Mucosa of rectum (tissue), 2 donors: ENCODE data around the gene PAM.
"Not testable (repeated sequence)": the region's sequence is repeated elsewhere in the genome, so short reads cannot be mapped to it uniquely, and the experiment has no call there.

Experiments used
- H3K27ac ChIP-seq, 2 donors: one replicate each; pipeline ENCODE4 v1.7.0; 2013; ENCODE audit warnings: inconsistent platforms in 2 of 2, low read depth in 2 of 2, low read length in 2 of 2
- H3K27me3 ChIP-seq, 2 donors: one replicate each; pipeline ENCODE4 v1.7.0; 2013; ENCODE audit warnings: low read length in 2 of 2; ENCODE audit not compliant: control insufficient read depth in 2 of 2, insufficient read depth in 2 of 2
- H3K36me3 ChIP-seq, 2 donors: one replicate each; pipeline ENCODE4 v1.7.0; 2013; ENCODE audit warnings: low read length in 2 of 2; ENCODE audit not compliant: control insufficient read depth in 2 of 2, insufficient read depth in 2 of 2
- H3K4me1 ChIP-seq, 2 donors: one replicate each; pipeline ENCODE4 v1.7.0; 2013; ENCODE audit warnings: low read length in 2 of 2, mild to moderate bottlenecking in 1 of 2; ENCODE audit not compliant: control insufficient read depth in 2 of 2, insufficient read depth in 2 of 2
- H3K4me3 ChIP-seq, 2 donors: one replicate each; pipeline ENCODE4 v1.7.0; 2013; ENCODE audit warnings: low read length in 2 of 2
- H3K9ac ChIP-seq, 2 donors: one replicate each; pipeline ENCODE4 v1.7.0; 2013; ENCODE audit warnings: low read length in 2 of 2, low read depth in 1 of 2, mild to moderate bottlenecking in 1 of 2
- H3K9me3 ChIP-seq, 2 donors: one replicate each; pipeline ENCODE4 v1.7.0; 2013; ENCODE audit warnings: low read length in 2 of 2; ENCODE audit not compliant: control insufficient read depth in 2 of 2
- donor health status: healthy.
- donor health status: Normal muscosa, but diverticular disease.

The PAM gene

GRCh38 chr5:102751903-102752376, 3.2 kb upstream of the PAM start:
- peaks cover 8 to 11% of the 10 kb centered on the region in 2 donors for H3K27me3 ChIP-seq
- H3K36me3 ChIP-seq, H3K4me3 ChIP-seq, H3K9me3 ChIP-seq, H3K9ac ChIP-seq, H3K27ac ChIP-seq: not testable (repeated sequence)
- peaks cover 7 to 14% of the 10 kb centered on the region in 2 donors for H3K4me1 ChIP-seq

- peaks cover 8% of the 10 kb centered on the region in 2 donors for H3K27me3 ChIP-seq
Observed at GRCh38 chr5:102753889-102754766, 977 bp upstream of the PAM start.

GRCh38 chr5:102755686-102756371, 724 bp downstream of the PAM start:
- peak overlapping the region; percentile 52 to 63 for H3K27ac ChIP-seq
- H3K36me3 ChIP-seq = no peaks in the 10 kb centered on the region
- H3K4me3 ChIP-seq = peak overlapping the region; percentile 90 to 92
- H3K9ac ChIP-seq = peak overlapping the region; percentile 60 to 86
- peaks cover 8% of the 10 kb centered on the region in 2 donors for H3K27me3 ChIP-seq
- no peaks in the 10 kb centered on the region for H3K9me3 ChIP-seq
- peaks cover 7 to 14% of the 10 kb centered on the region in 2 donors for H3K4me1 ChIP-seq

More at GRCh38 chr5:102753889-102754766, 977 bp upstream of the PAM start:
- H3K4me1 ChIP-seq = peaks cover 7 to 14% of the 10 kb centered on the region in 2 donors
- H3K9ac ChIP-seq = peak overlapping the region; percentile 68 to 86
- H3K4me3 ChIP-seq = peak overlapping the region; percentile 90 to 92
- H3K36me3 ChIP-seq = no peaks in the 10 kb centered on the region
- H3K27ac ChIP-seq = no peak overlapping the region
- H3K9me3 ChIP-seq = no peaks in the 10 kb centered on the region

DNA sequence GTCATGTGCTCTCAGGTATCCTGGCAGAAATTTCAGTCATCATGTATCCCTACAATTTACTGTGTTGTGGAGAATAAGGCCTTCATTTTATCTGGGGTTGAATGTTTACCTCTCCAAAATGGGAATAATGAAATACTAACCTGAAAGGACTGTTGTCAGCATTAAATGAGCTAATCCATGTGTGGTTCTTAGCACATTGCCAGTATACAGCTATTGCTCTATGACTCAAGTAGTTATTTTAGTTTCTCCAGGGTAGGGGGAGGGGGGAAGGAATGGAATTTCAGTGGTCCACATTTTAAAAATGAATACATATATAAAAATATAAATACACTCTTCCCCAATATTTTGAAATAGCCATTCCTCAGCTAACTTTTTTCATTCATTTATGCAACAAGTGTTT, 3.5 kb downstream of the PAM start:
- Histone ChIP-seq H3K36me3 (no peaks in the 10 kb centered on the region), H3K9ac (no peak overlapping the region)

GRCh38 chr5:102759289-102759688, 4.2 kb downstream of the PAM start:
- H3K4me1 ChIP-seq = peaks cover 9 to 17% of the 10 kb centered on the region in 2 donors
- H3K36me3 ChIP-seq = no peaks in the 10 kb centered on the region
- no peak overlapping the region for H3K4me3 ChIP-seq
- no peaks in the 10 kb centered on the region for H3K9me3 ChIP-seq
- H3K27ac ChIP-seq = no peak overlapping the region
- H3K27me3 ChIP-seq = no peaks in the 10 kb centered on the region
- no peak overlapping the region for H3K9ac ChIP-seq

More for the DNA sequence above, 3.5 kb downstream of the PAM start:
- Histone ChIP-seq H3K27ac (no peak overlapping the region), H3K4me1 (peaks cover 9 to 18% of the 10 kb centered on the region in 2 donors), H3K9me3 (no peaks in the 10 kb centered on the region), H3K4me3 (no peak overlapping the region), H3K27me3 (peaks cover 5% of the 10 kb centered on the region in 2 donors)

- Histone ChIP-seq H3K9me3 (no peaks in the 10 kb centered on the region), H3K36me3 (no peaks in the 10 kb centered on the region), H3K4me1 (peaks cover 5 to 13% of the 10 kb centered on the region in 2 donors), H3K9ac (no peak overlapping the region), H3K27ac (no peak overlapping the region), H3K27me3 (no peaks in the 10 kb centered on the region), H3K4me3 (no peak overlapping the region)
Observed at GRCh38 chr5:102759700-102760099, 4.6 kb downstream of the PAM start.

- no peak overlapping the region for H3K27ac ChIP-seq
- no peaks in the 10 kb centered on the region for H3K9me3 ChIP-seq
- H3K4me1 ChIP-seq = peaks cover 3 to 12% of the 10 kb centered on the region in 2 donors
- no peaks in the 10 kb centered on the region for H3K36me3 ChIP-seq
- no peak overlapping the region for H3K9ac ChIP-seq
- no peaks in the 10 kb centered on the region for H3K27me3 ChIP-seq
- no peak overlapping the region for H3K4me3 ChIP-seq
Observed at GRCh38 chr5:102760815-102761214, 5.7 kb downstream of the PAM start.

- peaks cover 2 to 4% of the 10 kb centered on the region in 2 donors for H3K4me1 ChIP-seq
- peak overlapping the region in 1 of 2 donors; percentile 1 for H3K4me3 ChIP-seq
- no peak overlapping the region for H3K27ac ChIP-seq
Observed at GRCh38 chr5:102762095-102762534, 7.0 kb downstream of the PAM start.

GRCh38 chr5:102762562-102763227, 7.6 kb downstream of the PAM start:
- H3K9me3 ChIP-seq = no peaks in the 10 kb centered on the region
- H3K36me3 ChIP-seq = no peaks in the 10 kb centered on the region
- H3K4me1 ChIP-seq = peaks cover 2 to 4% of the 10 kb centered on the region in 2 donors
- no peak overlapping the region for H3K4me3 ChIP-seq
- no peak overlapping the region for H3K27ac ChIP-seq
- no peaks in the 10 kb centered on the region for H3K27me3 ChIP-seq
- no peak overlapping the region for H3K9ac ChIP-seq

More at GRCh38 chr5:102762095-102762534, 7.0 kb downstream of the PAM start:
- H3K36me3 ChIP-seq = no peaks in the 10 kb centered on the region
- H3K27me3 ChIP-seq = no peaks in the 10 kb centered on the region
- H3K9ac ChIP-seq = no peak overlapping the region
- no peaks in the 10 kb centered on the region for H3K9me3 ChIP-seq
